NCI-H510A (cell line): ENCODE data around the gene RPUSD2.

Experiments used
- DNase-seq: peaks from one replicate; lab custom pipeline; 2025; lab: John Stamatoyannopoulos, UW

RPUSD2 gene

DNA sequence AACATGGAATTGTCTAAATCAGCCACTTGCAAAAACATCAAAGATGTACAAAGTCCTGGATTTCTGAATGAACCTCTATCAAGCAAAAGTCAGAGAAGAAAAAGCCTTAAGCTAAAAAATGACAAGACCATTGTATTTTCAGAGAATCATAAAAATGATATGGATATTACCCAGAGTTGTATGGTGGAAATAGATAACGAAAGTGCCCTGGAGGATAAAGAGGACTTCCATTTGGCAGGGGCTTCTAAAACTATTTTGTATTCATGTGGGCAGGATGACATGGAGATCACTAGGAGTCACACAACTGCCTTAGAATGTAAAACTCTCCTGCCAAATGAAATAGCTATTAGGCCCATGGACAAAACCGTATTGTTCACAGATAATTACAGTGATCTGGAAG is 54.3 kb downstream of the RPUSD2 start:
- DNase-seq, result no peak
